ENCODE results near the gene DYNC1H1.

DYNC1H1 gene

GRCh38 chr14:101945171-101945570 lies 19.2 kb upstream of the DYNC1H1 start:
- H3K36me3 ChIP-seq (ENCODE audit: control insufficient read depth, insufficient read depth, low read length), result no peaks in the 10 kb centered on the region
- no peak for DNase-seq (ENCODE audit: extremely low read depth, insufficient read length)
- H3K27me3 ChIP-seq (replicated peaks; ENCODE audit: control insufficient read depth, insufficient read depth, low read length), result no peaks in the 10 kb centered on the region; the same call in 1 of the 2 replicates
- no peak for TF ChIP-seq CTCF (IDR thresholded peaks at IDR 0.05; ENCODE audit: insufficient read depth, low read length, poor library complexity, severe bottlenecking)
- no peak overlapping the region for H3K4me3 ChIP-seq (replicated peaks; ENCODE audit: low read depth, low read length)

- no peak for DNase-seq (ENCODE audit: extremely low read depth, insufficient read length)
- no peak for TF ChIP-seq CTCF (IDR thresholded peaks at IDR 0.05; ENCODE audit: insufficient read depth, low read length, poor library complexity, severe bottlenecking)
- peak overlapping the region; percentile 90 for H3K4me3 ChIP-seq (replicated peaks; ENCODE audit: low read depth, low read length)
- H3K27me3 ChIP-seq (replicated peaks; ENCODE audit: control insufficient read depth, insufficient read depth, low read length), result no peaks in the 10 kb centered on the region
- no peaks in the 10 kb centered on the region for H3K36me3 ChIP-seq (ENCODE audit: control insufficient read depth, insufficient read depth, low read length)
Observed at GRCh38 chr14:101947577-101947903, 16.8 kb upstream of the DYNC1H1 start.

GRCh38 chr14:101947904-101948665 lies 16.3 kb upstream of the DYNC1H1 start:
- H3K27me3 ChIP-seq (replicated peaks; ENCODE audit: control insufficient read depth, insufficient read depth, low read length), result no peaks in the 10 kb centered on the region
- no peaks in the 10 kb centered on the region for H3K36me3 ChIP-seq (ENCODE audit: control insufficient read depth, insufficient read depth, low read length)
- TF ChIP-seq CTCF (IDR thresholded peaks at IDR 0.05; ENCODE audit: insufficient read depth, low read length, poor library complexity, severe bottlenecking), result no peak
- peak; percentile 98 for DNase-seq (ENCODE audit: extremely low read depth, insufficient read length)
- peak overlapping the region; percentile 90 for H3K4me3 ChIP-seq (replicated peaks; ENCODE audit: low read depth, low read length)

GRCh38 chr14:101948666-101949216 lies 15.6 kb upstream of the DYNC1H1 start:
- Histone ChIP-seq H3K36me3 (ENCODE audit: control insufficient read depth, insufficient read depth, low read length) (no peaks in the 10 kb centered on the region), H3K27me3 (replicated peaks; ENCODE audit: control insufficient read depth, insufficient read depth, low read length) (no peaks in the 10 kb centered on the region), H3K4me3 (replicated peaks; ENCODE audit: low read depth, low read length) (peak overlapping the region; percentile 90)
- TF ChIP-seq CTCF (IDR thresholded peaks at IDR 0.05; ENCODE audit: insufficient read depth, low read length, poor library complexity, severe bottlenecking), result no peak
- peak; percentile 28 for DNase-seq (ENCODE audit: extremely low read depth, insufficient read length)

GRCh38 chr14:101950100-101950499 lies 14.3 kb upstream of the DYNC1H1 start:
- no peak for TF ChIP-seq CTCF (IDR thresholded peaks at IDR 0.05; ENCODE audit: insufficient read depth, low read length, poor library complexity, severe bottlenecking)
- DNase-seq (ENCODE audit: extremely low read depth, insufficient read length), result no peak

More at GRCh38 chr14:101950100-101950499, 14.3 kb upstream of the DYNC1H1 start:
- Histone ChIP-seq H3K4me3 (replicated peaks; ENCODE audit: low read depth, low read length) (no peak overlapping the region), H3K27me3 (replicated peaks; ENCODE audit: control insufficient read depth, insufficient read depth, low read length) (no peaks in the 10 kb centered on the region), H3K36me3 (ENCODE audit: control insufficient read depth, insufficient read depth, low read length) (no peaks in the 10 kb centered on the region)

All from GM06990 (cell line).